GM21723 (cell line): ENCODE data around the gene CD84.
"Not testable (repeated sequence)": the region's sequence is repeated elsewhere in the genome, so short reads cannot be mapped to it uniquely, and the experiment has no call there.

ENCODE experiments used
- ATAC-seq: cut with Tn5 transposase; IDR thresholded peaks from one replicate; pipeline ENCODE4 v1.9.1; 2021; ENCODE audit warnings: mild to moderate bottlenecking, moderate library complexity; ENCODE audit not compliant: unreplicated experiment

The CD84 gene

GRCh38 chr1:160519642-160520435 lies 59.5 kb downstream of the CD84 start:
- peak; percentile 41 for ATAC-seq

GRCh38 chr1:160517519-160517918 lies 61.8 kb downstream of the CD84 start:
- not testable (repeated sequence) for ATAC-seq

- not testable (repeated sequence) for ATAC-seq
These were observed 63.4 kb downstream of the CD84 start for GRCh38 chr1:160515908-160516307.

GRCh38 chr1:160504651-160505050 lies 74.6 kb downstream of the CD84 start:
- ATAC-seq, result no peak

- no peak for ATAC-seq
These were observed 76.2 kb downstream of the CD84 start for GRCh38 chr1:160503087-160503486.

- ATAC-seq, result no peak
These were observed 78.8 kb downstream of the CD84 start for GRCh38 chr1:160500321-160500990.

- no peak for ATAC-seq
These were observed 79.7 kb downstream of the CD84 start for GRCh38 chr1:160499631-160500030.

- not testable (repeated sequence) for ATAC-seq
These were observed 80.8 kb downstream of the CD84 start for GRCh38 chr1:160498301-160499065.

GRCh38 chr1:160496334-160496733 lies 83.0 kb downstream of the CD84 start:
- no peak for ATAC-seq

- no peak for ATAC-seq
These were observed 84.7 kb downstream of the CD84 start for GRCh38 chr1:160494620-160495019.

GRCh38 chr1:160492617-160493016 lies 86.7 kb downstream of the CD84 start:
- ATAC-seq, result no peak

- ATAC-seq, result no peak
These were observed 87.3 kb downstream of the CD84 start for GRCh38 chr1:160491981-160492380.
